T-helper 17 cell (primary cell): ENCODE results near the gene NCKAP5L. TPM values are rescaled to one million over a fixed set of nuclear protein-coding genes. Genes with fewer than 3 reads are reported as not detected.

Experiments used
- ATAC-seq: fragments of 150-1000 bp; cut with Tn5 transposase; 2 replicates; pipeline ENCODE4 v1.10.0; 2021; ENCODE audit warnings: mild to moderate bottlenecking, moderate library complexity
- DNase-seq, 3 donors: peaks; one replicate each; pipeline versions ENCODE4 v3.0.0 to v3.0.0-alpha.2; 2020 to 2021
- H3K9me3 ChIP-seq: one replicate; pipeline ENCODE4 v1.7.0; 2013; ENCODE audit warnings: low read length, mild to moderate bottlenecking; ENCODE audit not compliant: control insufficient read depth, poor library complexity, severe bottlenecking
- H3K27ac Mint-ChIP-seq: one replicate; pipeline ENCODE4 v1.8.0; 2022; ENCODE audit warnings: mild to moderate bottlenecking, moderate library complexity, mixed read lengths
- H3K27me3 Mint-ChIP-seq: one replicate; pipeline ENCODE4 v1.8.0; 2022; ENCODE audit warnings: mixed read lengths
- H3K36me3 Mint-ChIP-seq: one replicate; pipeline ENCODE4 v1.8.0; 2022; ENCODE audit warnings: low read depth, mixed read lengths
- H3K4me1 Mint-ChIP-seq: one replicate; pipeline ENCODE4 v1.8.0; 2022; ENCODE audit warnings: mild to moderate bottlenecking, mixed read lengths
- H3K4me3 Mint-ChIP-seq: one replicate; pipeline ENCODE4 v1.8.0; 2022; ENCODE audit warnings: mild to moderate bottlenecking, moderate library complexity, mixed read lengths
- total RNA-seq, 4 donors: library from RNA in 2 of 4; stranded (reverse) in 2 of 4; gene quantifications; one replicate each; pipeline ENCODE4 v1.2.3 and lab custom pipeline; 2022 to 2026

The NCKAP5L gene
- total RNA-seq, 2 donors from 2014 or later = 8.7 to 9.3 TPM

- peak overlapping the region; percentile 43 for H3K4me3 Mint-ChIP-seq
- peaks cover 27% of the 10 kb centered on the region for H3K27me3 Mint-ChIP-seq
- H3K4me1 Mint-ChIP-seq = peaks cover 13% of the 10 kb centered on the region
- ATAC-seq (no peak), DNase-seq (no peak)
- H3K9me3 ChIP-seq = peaks cover 2% of the 10 kb centered on the region
- H3K36me3 Mint-ChIP-seq = no peaks in the 10 kb centered on the region
- no peak overlapping the region for H3K27ac Mint-ChIP-seq
These were observed 18.9 kb upstream of the NCKAP5L start for GRCh38 chr12:49847161-49847560.

- Mint-ChIP-seq H3K27ac (no peak overlapping the region), H3K4me3 (no peak overlapping the region), H3K27me3 (peaks cover 17% of the 10 kb centered on the region), H3K4me1 (peaks cover 22% of the 10 kb centered on the region), H3K36me3 (no peaks in the 10 kb centered on the region)
- no peak for ATAC-seq
- no peak for DNase-seq
- H3K9me3 ChIP-seq = peaks cover 2% of the 10 kb centered on the region
These were observed 17.8 kb upstream of the NCKAP5L start for GRCh38 chr12:49846032-49846431.

- DNase-seq = no peak
- Mint-ChIP-seq H3K27ac (no peak overlapping the region), H3K4me3 (no peak overlapping the region), H3K36me3 (no peaks in the 10 kb centered on the region), H3K4me1 (peaks cover 24% of the 10 kb centered on the region), H3K27me3 (peaks cover 8% of the 10 kb centered on the region)
- H3K9me3 ChIP-seq = peaks cover under 1% of the 10 kb centered on the region
- ATAC-seq = no peak
These were observed 15.7 kb upstream of the NCKAP5L start for GRCh38 chr12:49843876-49844437.

GRCh38 chr12:49843411-49843810 is 15.2 kb upstream of the NCKAP5L start:
- H3K4me3 Mint-ChIP-seq = peak overlapping the region; percentile 92
- peak overlapping the region; percentile 95 for H3K27ac Mint-ChIP-seq
- no peaks in the 10 kb centered on the region for H3K36me3 Mint-ChIP-seq
- peaks cover 27% of the 10 kb centered on the region for H3K4me1 Mint-ChIP-seq
- DNase-seq (no peak), ATAC-seq (no peak)
- H3K27me3 Mint-ChIP-seq = peaks cover 6% of the 10 kb centered on the region
- H3K9me3 ChIP-seq = no peaks in the 10 kb centered on the region

GRCh38 chr12:49842519-49843352 is 14.5 kb upstream of the NCKAP5L start, which contains the start of gene BCDIN3D:
Gene BCDIN3D, minus strand, starts transcription at chr12:49843106. Its CDS starts 19 bp downstream, at chr12:49843087.
- Mint-ChIP-seq H3K27ac (peak within 1 kb of the TSS; percentile 95), H3K4me1 (peaks cover 30% of the 10 kb centered on the region), H3K4me3 (peak within 1 kb of the TSS; percentile 92), H3K36me3 (no peaks in the 10 kb centered on the region), H3K27me3 (no peaks in the 10 kb centered on the region)
- DNase-seq (peak; percentile 86 to 90 (median 89)), ATAC-seq (peak; percentile 94)
- no peaks in the 10 kb centered on the region for H3K9me3 ChIP-seq

GRCh38 chr12:49838973-49839633 is 10.9 kb upstream of the NCKAP5L start:
- H3K4me1 Mint-ChIP-seq = peaks cover 29% of the 10 kb centered on the region
- H3K36me3 Mint-ChIP-seq = no peaks in the 10 kb centered on the region
- peak; percentile 22 for ATAC-seq
- no peak for DNase-seq
- H3K4me3 Mint-ChIP-seq = no peak overlapping the region
- no peaks in the 10 kb centered on the region for H3K9me3 ChIP-seq
- no peaks in the 10 kb centered on the region for H3K27me3 Mint-ChIP-seq
- H3K27ac Mint-ChIP-seq = no peak overlapping the region

GRCh38 chr12:49832836-49833421 is 4.7 kb upstream of the NCKAP5L start:
- H3K27ac Mint-ChIP-seq = no peak overlapping the region

GRCh38 chr12:49831717-49832116 is 3.5 kb upstream of the NCKAP5L start:
- no peaks in the 10 kb centered on the region for H3K27me3 Mint-ChIP-seq
- ATAC-seq = no peak
- no peak overlapping the region for H3K27ac Mint-ChIP-seq
- no peak overlapping the region for H3K4me3 Mint-ChIP-seq
- DNase-seq = no peak
- H3K4me1 Mint-ChIP-seq = peaks cover 12% of the 10 kb centered on the region
- H3K9me3 ChIP-seq = no peaks in the 10 kb centered on the region
- peaks cover 3% of the 10 kb centered on the region for H3K36me3 Mint-ChIP-seq

More at GRCh38 chr12:49832836-49833421, 4.7 kb upstream of the NCKAP5L start:
- H3K9me3 ChIP-seq = no peaks in the 10 kb centered on the region
- DNase-seq (no peak), ATAC-seq (no peak)
- Mint-ChIP-seq H3K36me3 (peaks cover 3% of the 10 kb centered on the region), H3K27me3 (no peaks in the 10 kb centered on the region), H3K4me1 (peaks cover 13% of the 10 kb centered on the region), H3K4me3 (no peak overlapping the region)

- DNase-seq = peak; percentile 18 to 32 (median 28)
- Mint-ChIP-seq H3K27ac (no peak overlapping the region), H3K4me3 (peak overlapping the region; percentile 95), H3K36me3 (peaks cover 3% of the 10 kb centered on the region), H3K4me1 (peaks cover 20% of the 10 kb centered on the region), H3K27me3 (no peaks in the 10 kb centered on the region)
- ATAC-seq = peak; percentile 1
- no peaks in the 10 kb centered on the region for H3K9me3 ChIP-seq
These were observed 663 bp downstream of the NCKAP5L start for GRCh38 chr12:49827401-49828099.

GRCh38 chr12:49827051-49827400 is 1.2 kb downstream of the NCKAP5L start:
- H3K9me3 ChIP-seq = no peaks in the 10 kb centered on the region
- no peaks in the 10 kb centered on the region for H3K27me3 Mint-ChIP-seq
- peaks cover 20% of the 10 kb centered on the region for H3K4me1 Mint-ChIP-seq
- DNase-seq = no peak
- H3K4me3 Mint-ChIP-seq = peak overlapping the region; percentile 95
- H3K27ac Mint-ChIP-seq = no peak overlapping the region
- H3K36me3 Mint-ChIP-seq = no peaks in the 10 kb centered on the region
- no peak for ATAC-seq

GRCh38 chr12:49825971-49826421 is 2.2 kb downstream of the NCKAP5L start:
- ATAC-seq = no peak
- DNase-seq = no peak
- no peak overlapping the region for H3K27ac Mint-ChIP-seq
- peaks cover 25% of the 10 kb centered on the region for H3K4me1 Mint-ChIP-seq
- no peaks in the 10 kb centered on the region for H3K9me3 ChIP-seq
- H3K4me3 Mint-ChIP-seq = peak overlapping the region; percentile 95
- H3K27me3 Mint-ChIP-seq = no peaks in the 10 kb centered on the region
- H3K36me3 Mint-ChIP-seq = no peaks in the 10 kb centered on the region

- peaks cover 28% of the 10 kb centered on the region for H3K4me1 Mint-ChIP-seq
- ATAC-seq (no peak), DNase-seq (no peak)
- no peaks in the 10 kb centered on the region for H3K36me3 Mint-ChIP-seq
- no peaks in the 10 kb centered on the region for H3K9me3 ChIP-seq
- peak overlapping the region; percentile 65 for H3K27ac Mint-ChIP-seq
- no peaks in the 10 kb centered on the region for H3K27me3 Mint-ChIP-seq
- no peak overlapping the region for H3K4me3 Mint-ChIP-seq
These were observed 2.7 kb downstream of the NCKAP5L start for GRCh38 chr12:49825360-49825970.
